Measurements from ENCODE around the gene CPEB1.

CPEB1 gene

DNA sequence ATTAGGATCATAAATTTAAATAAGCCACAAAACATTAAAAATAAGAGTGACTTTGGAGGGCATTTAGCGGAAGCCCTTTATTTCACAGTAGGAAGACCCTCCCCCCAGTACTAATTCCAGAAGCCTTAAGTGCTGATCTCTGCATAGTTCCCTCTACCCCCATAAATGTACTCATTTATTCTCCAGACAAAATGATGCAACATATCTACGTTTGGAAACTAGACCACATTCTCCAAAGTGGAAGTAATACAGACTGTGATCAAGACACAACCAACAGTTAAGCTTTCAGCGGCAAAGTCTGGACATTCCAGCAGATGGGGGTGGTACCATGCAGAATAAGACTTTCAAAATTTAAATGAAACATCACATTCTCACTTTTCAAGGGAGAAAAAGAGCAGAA, 62.1 kb downstream of the CPEB1 start:
- FAIRE-seq, result no peak

DNA sequence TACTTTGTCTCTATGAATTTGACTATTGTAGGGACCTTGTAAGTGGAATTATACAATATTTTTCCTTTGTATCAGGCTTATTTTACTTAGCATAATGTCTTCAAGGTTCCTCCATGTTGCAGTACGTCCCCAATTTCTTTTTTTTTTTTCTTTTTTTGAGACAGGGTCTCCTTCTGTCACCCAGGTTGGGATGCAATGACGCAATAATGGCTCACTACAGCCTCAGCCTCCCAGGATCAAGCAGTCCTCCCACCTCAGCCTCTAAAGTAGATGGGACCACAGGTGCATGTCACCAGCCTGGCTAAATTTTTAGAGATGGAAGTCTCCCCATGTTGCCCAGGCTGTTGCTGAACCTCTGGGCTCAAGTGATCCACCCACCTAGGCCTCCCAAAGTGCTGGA, 66.5 kb downstream of the CPEB1 start:
- no peak for FAIRE-seq

- FAIRE-seq, result no peak
Observed at GRCh38 chr15:82575335-82575734, 71.8 kb downstream of the CPEB1 start.

- FAIRE-seq, result no peak
Observed at GRCh38 chr15:82572986-82573385, 74.2 kb downstream of the CPEB1 start.

DNA sequence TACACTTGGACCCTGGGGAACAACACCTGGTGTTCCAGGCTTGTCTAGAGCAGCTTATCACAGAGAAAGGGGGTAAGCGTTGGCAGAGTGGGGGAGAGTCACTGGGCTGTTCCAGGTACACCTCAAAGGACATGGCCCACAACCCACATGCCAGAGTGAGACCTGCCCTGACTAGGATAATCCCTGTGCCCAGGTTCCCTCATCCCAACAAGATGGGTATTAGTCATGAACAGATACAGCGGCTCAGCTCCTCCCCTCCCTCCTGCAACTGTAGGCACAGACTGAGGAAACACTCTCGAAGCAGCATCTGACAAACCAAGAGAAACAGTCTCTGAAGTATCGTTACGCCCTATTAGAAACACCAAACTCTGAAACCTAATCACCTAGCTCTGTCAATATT, 74.9 kb downstream of the CPEB1 start:
- FAIRE-seq, result no peak

DNA sequence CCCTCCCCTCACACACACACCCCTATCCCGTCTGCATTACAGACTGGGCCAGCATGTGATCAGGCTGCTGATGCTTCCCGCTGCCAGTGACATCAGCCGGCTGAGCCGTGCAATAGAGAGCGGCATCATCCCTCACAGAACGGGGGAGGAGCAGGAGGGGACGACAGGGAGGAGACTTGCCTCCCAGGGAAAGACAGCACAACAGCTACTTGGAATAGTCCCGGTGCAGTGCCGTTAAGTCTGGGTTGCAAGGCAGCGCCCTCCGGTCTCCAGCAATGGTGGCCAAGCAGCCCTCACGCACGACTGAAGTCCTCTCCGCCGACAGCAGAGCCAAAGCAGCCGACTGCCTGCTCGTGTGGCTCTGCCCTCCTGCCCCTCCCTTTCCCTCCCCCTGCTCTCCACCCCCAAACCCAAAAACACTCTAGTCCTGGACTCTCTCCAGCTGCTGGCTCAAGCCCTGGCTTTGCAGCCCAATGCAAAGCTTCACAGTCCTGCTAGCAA, 75.4 kb downstream of the CPEB1 start:
- FAIRE-seq, result no peak

DNA sequence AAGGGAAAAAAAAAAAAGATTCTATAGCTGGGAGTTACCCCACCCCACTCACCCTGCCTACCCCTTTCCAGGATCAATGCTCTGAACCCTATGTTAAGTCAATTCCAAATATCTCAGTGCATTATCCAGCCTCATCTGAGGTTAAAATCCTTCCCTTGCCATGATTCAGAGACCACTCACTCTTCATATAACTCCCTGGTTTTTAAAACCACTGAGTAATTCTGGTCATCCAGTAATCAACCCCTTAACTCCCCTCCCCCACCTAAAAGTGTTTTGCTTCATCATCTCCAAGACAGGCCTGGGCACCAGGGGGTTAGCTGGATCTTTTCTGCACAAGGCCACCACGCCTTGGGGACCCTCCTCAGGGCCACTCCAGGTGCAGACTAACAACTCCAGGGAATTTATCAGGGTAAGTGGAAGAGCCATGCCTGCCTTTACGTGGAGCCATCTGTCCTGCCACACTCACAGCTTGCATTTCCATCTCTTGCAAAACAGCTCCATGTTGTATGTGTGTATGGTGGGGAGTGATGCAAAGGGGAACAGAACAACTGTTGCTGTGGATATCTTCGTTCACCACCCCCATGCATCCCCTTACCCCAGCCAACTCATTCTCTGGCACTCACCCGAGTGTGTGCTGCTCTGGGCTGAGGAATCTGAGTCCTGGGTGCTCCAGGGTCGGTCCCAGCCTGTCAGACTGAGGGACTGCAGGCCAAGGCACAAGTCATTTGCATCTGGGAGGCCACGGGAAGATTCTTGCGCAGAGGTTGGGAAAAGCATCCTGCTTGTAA, 76.2 kb downstream of the CPEB1 start:
- FAIRE-seq, result no peak

DNA sequence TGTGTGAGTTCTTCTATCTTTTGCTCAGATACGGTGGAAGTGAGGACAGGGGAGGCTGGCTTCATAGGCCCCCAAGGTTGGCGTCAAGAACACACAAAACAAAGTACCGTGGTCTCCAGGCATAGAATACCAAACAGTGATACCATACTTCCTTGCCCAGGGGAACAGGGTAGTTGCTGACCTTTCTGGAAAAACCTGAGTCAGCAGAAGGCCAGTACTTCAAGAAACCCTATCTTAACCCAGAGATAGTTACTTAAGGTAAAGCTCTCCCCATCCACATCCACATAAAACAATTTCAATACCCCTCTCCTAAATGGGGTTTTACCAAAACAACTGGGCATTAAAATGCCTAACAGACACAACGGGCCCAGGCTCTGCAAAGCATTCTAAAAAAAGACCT, 77.3 kb downstream of the CPEB1 start:
- FAIRE-seq, result no peak

- FAIRE-seq, result no peak
Observed at GRCh38 chr15:82568986-82569385, 78.2 kb downstream of the CPEB1 start.

DNA sequence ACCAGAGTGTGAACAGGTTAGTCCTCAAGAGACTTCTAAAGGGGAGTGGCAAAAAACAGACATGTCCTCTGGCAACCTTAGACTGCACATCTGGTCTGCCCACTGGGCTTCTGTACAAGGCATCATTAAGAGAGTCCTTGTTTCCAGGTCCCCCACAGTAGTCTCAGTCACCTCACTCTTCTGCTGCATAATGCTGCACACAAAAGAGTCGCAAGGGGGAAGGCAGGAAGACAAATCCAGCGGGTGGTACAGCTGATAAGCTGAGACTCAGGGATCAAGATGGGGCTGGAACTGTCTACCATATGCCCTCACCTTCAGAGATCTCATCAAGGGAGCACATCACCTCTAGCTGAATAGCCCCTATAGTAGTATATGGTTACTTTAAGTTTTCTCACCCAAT, 79.5 kb downstream of the CPEB1 start:
- FAIRE-seq, result no peak

DNA sequence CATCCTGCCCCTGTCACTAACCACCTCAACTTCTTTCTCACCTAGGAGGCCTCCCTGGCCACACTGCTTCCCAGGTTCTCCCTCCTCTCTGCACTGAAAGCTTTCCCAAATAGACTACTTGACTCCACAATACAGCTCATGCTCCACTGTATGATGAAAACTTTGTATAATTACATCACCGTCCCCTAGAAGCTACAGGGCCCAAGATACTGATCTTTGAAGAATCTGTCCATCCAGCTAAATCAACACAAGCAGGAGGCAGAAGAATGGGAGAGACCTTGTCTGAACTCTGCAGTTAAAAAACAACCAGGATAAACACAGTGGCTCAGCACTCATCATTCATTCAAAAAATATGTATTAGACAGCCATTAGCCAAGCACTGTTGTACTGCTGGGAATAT, 80.5 kb downstream of the CPEB1 start:
- FAIRE-seq, result no peak

DNA sequence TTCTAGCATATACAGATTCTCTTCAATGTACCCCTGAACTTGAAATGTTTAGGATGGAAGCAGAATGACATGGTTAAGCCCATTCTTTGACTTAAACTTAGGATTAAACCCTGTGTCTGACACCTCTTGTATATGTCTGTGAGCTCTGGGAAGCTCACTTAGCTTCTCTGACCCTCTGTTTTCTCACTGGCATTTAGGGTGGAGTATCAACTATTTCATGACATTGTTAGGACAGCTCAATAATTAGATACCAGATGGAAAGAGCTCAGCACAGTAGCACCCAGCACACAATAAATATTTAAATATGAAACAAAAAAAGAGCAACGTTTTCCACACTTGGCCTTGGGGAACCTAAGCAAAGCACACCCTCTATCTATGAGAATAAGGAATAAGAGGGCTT, 88.7 kb downstream of the CPEB1 start:
- FAIRE-seq, result no peak

DNA sequence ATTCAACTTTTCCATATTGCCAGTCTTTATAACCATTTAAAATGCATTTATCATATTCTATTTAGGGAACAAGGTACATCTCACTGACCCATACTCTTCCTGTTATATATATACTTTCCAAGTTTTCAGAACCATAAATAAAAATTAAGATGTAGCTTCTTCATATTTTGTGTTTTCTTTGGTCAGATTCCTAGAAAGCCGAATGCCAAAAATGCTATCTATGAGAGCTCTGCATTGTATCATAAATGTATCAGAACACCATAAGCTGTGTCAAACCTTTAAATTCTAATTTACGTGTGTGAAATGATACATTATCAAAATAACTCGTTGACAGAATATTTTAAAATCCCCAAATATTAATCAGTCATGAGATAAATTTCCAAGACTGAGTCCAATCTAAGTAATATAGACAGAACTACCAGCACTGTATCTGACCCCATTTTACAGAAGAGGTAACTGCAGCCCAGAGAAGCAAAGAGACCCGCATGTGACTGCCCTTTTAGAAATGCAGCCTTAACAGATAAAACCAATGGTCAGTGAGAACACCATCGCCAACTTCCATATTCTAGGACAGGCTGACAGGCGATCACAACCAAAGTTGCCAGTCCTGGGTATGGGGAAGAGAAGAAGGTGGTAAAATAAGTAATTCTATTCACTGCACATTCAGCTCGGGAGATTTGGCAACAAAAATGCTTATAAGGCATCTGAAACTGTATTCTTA, 90.7 kb downstream of the CPEB1 start:
- no peak for FAIRE-seq

GRCh38 chr15:82554849-82555248, 92.3 kb downstream of the CPEB1 start:
- no peak for FAIRE-seq

DNA sequence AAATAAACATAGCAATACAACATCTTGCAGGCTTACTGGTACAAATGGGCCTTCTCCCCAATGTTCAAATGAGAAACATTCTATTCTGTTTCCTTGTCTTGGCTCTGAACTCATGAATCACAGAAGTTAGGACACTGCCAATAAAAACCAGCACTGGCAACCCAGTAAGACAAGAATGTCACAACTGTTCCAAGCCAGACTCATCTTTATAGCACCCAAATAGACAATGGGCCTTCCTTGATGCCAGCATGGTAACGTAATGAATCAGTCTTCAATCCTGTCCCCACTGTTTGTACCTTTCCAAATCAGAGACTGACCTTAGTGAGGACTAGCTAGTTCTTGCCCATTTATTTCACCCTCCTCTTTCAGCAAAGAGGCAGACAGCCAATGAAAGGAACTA, 92.8 kb downstream of the CPEB1 start:
- no peak for FAIRE-seq

DNA sequence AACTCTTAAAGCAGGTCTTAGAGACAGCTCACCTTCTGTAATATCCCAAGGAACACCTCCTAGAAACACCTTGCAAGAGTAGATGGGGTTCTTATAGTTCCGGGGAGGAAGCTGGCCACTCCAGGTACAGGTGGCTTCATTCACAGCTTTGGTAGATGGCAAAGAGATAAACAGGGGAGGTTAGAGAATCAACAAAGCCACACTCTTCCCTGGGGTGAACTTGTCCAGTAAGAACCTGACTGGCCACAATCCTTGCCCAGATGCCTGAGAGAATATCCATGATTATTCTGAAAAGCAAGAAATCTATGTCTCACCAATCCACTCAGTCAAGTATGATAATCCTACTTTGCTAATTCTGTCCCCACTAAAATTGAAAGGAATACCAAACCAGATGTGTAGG, 93.3 kb downstream of the CPEB1 start:
- no peak for FAIRE-seq

DNA sequence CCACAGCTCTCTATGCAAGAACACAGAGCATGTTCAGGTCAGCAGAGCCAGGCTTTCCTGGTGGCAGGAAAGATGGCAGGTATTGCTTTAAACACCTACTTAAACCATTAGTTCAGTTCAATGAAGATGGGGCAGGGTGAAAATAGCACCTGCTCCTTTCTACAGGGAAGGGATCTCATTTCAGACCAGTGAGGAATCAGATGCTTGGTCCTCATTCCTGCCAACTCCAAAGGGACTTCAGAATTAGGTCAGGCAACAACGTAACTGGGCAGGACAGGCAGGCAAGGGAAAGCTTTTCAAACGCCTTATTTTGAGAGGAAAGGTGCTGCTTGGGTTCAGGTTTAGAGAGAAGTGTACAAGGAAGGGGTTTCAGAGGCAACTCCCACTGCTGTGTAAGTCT, 94.3 kb downstream of the CPEB1 start:
- no peak for FAIRE-seq

DNA sequence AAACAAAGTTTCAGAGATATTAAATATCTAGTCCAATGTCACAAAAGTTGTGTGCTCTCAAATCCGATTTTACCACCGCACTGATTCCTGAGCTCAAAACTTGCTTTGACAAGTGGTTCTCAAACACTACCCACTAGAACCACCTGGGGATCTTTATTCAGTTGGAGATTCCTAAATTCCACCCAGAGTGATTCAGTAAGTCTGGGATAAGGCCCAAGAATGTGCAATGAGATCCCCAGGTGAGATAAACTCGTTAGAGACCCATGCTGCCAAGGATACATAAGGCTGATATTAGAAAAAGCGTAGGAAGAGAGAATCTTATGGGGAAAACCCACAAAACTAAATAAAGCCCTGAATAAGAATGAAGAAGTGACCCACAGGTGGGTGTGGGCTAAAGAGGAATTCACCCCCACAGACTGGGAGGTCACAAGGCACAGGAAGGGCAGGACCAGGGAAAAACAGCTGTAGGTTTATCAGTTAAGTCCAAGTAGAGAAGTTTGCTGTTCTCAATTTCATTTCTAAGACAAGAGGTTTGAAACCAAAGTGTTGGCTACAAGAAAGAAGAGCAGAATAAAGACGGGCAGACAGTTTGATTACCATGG, 95.4 kb downstream of the CPEB1 start:
- no peak for FAIRE-seq

DNA sequence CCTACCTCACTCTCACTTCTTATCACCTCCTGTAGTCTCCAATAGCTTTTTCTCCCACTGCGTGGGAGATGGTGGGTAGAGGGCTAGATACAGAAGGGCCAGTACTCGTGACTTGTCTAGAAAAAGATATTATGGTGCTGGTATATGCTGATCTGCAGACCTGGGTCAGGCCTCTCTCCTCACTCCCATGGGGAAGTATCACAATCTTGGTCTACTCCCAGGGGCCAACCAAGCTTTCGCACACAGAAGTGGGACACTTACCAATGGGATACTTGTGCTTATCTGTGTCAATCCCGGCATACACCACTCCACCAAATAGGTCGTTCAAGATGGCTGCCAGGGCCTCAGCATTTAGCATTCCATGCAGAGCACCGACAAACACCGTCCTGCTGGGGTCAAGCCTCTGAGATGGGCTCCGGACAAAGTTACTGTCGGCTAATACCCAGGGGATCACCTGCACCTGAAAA, 97.9 kb downstream of the CPEB1 start:
- no peak for FAIRE-seq

- FAIRE-seq, result no peak
Observed at GRCh38 chr15:82548700-82549099, 98.5 kb downstream of the CPEB1 start.

- FAIRE-seq, result no peak
Observed at GRCh38 chr15:82545478-82545877, 101.7 kb downstream of the CPEB1 start.

- FAIRE-seq, result no peak
Observed at GRCh38 chr15:82545002-82545401, 102.2 kb downstream of the CPEB1 start.

- FAIRE-seq, result no peak
Observed at GRCh38 chr15:82544431-82544830, 102.7 kb downstream of the CPEB1 start.

- no peak for FAIRE-seq
Observed at GRCh38 chr15:82543160-82543559, 104.0 kb downstream of the CPEB1 start.
